GM12874 (cell line): ENCODE data around the gene CIT.

Source experiments
- TF ChIP-seq, protein P1 (sequence below): IDR thresholded peaks from 2 replicates; pipeline ENCODE4 v1.5.1; 2011; ENCODE audit warnings: low read depth, mild to moderate bottlenecking, control low read depth, low read length, moderate library complexity; ENCODE audit not compliant: insufficient read depth

CIT gene

DNA sequence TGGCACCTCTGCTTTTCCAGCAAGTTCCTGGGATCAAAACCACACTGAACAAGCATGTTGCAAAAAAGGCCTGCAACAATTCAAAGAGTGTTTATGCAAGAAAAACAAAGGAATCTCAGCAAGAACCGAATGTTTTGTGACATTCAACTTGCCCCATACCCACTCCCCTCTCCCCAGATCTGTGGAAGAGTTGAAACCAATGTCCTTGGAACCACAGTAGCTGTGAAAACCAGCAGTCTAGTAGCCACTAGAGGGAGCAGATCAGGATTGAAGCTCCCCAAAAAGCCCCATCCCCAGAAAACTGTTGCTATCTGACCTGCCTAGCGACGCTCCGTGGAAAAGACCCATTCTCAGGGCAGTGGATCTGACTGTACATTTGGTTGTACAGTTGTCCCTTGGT, 182.1 kb downstream of the CIT start:
- TF ChIP-seq, protein P1, sequence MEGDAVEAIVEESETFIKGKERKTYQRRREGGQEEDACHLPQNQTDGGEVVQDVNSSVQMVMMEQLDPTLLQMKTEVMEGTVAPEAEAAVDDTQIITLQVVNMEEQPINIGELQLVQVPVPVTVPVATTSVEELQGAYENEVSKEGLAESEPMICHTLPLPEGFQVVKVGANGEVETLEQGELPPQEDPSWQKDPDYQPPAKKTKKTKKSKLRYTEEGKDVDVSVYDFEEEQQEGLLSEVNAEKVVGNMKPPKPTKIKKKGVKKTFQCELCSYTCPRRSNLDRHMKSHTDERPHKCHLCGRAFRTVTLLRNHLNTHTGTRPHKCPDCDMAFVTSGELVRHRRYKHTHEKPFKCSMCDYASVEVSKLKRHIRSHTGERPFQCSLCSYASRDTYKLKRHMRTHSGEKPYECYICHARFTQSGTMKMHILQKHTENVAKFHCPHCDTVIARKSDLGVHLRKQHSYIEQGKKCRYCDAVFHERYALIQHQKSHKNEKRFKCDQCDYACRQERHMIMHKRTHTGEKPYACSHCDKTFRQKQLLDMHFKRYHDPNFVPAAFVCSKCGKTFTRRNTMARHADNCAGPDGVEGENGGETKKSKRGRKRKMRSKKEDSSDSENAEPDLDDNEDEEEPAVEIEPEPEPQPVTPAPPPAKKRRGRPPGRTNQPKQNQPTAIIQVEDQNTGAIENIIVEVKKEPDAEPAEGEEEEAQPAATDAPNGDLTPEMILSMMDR, result peak; percentile 50

DNA sequence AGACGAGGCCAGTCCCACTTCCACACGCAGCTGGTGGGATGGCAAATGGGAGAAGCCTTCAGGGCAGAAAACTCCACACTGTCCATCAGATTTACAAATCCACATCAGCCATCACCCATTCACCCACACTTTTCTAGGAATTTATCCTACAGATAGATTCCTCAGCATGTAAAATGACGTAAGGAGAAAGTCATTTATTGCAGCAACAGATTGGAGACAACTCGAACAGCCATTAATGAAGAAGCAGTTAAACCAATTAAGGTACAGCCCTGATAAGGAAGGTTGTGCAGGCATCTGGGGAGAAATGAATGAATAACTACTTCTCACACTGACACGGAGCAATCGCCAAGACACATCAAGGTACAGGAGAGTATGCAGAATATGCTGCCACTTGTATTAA, 183.0 kb downstream of the CIT start:
- TF ChIP-seq, protein P1, result no peak

DNA sequence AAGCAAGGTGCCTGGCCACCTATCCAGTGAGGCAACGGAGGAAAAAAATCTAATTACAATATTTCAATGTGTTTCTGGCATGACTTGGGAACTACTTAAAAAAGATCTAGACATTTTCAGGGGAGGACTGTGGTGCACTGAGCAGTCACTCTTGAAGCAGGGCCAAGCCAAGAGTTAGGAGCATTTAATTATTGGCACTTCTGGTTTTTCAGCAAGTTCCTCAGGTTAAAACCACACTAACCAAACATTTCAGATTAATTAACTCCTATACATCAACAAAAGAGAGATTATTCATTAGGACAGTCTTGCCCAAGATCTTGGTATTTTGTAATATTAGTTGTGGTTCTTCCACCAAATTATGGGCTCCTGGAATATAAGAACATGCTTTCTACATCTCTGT, 183.6 kb downstream of the CIT start:
- TF ChIP-seq, protein P1, result no peak

DNA sequence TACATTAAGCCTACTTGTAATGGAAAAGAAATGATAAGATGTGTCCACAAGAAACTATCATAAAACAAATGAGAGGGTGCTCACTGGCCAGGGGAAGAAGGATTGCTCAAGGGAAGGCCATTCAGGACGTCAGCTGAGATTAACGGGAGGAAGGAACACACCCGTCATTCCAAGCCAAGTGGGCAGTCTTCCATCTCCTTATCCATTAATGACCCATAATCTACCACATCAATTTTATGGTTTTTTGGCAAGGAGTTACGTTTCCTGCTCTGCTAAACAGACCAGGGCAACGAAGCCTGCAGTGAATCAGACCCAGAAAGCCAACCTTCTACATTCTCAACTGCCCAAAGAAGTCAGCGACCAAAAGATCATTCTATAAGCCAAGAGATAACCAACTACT, 184.1 kb downstream of the CIT start:
- TF ChIP-seq, protein P1, result no peak

DNA sequence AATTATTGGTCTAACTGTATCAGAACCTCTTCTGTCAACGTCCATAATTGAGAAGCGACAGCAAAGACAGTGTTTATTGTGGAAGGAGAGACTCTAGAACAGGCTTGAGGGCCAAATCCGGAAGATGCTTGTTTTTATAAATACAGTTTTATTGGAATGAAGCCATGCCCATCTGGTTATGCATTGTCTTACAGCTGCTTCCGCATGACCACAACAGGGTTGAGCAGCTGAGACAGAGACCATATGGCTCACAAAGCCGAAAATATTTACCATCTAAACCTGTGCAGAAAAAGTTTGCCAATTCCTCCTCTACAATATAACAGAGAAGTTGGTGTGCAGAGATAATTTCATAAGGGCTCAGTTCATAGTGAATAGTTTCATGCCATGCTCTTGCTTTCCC, 184.7 kb downstream of the CIT start:
- TF ChIP-seq, protein P1, result no peak

DNA sequence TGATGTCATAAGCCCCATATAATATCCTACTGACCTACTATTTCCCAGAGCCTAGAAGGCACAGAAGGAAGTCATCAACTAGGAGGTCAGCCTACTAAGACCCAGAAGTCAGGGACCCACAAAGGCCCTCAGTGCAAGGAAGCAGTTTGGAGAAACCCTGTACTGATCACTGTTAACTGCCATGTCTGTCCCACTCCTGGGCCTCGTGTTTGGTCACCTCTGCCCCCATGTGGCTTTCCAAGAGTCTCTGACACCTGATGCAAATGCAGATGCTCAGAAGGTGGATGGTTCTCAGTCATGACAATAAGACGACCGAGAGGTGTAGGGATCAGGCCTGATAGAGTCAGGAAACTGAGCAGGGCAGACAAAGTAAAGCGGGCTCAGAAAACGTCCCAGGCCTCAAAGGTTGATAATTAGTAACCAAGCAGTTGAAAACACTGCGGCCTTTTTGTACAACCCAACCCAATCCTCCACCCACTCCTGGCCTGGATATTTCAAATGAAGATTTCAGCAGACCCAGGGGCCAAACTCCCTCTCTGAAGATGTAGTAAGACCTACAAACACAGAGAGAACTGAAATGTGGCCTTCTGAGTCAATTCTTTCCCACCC, 185.8 kb downstream of the CIT start:
- TF ChIP-seq, protein P1, result no peak

DNA sequence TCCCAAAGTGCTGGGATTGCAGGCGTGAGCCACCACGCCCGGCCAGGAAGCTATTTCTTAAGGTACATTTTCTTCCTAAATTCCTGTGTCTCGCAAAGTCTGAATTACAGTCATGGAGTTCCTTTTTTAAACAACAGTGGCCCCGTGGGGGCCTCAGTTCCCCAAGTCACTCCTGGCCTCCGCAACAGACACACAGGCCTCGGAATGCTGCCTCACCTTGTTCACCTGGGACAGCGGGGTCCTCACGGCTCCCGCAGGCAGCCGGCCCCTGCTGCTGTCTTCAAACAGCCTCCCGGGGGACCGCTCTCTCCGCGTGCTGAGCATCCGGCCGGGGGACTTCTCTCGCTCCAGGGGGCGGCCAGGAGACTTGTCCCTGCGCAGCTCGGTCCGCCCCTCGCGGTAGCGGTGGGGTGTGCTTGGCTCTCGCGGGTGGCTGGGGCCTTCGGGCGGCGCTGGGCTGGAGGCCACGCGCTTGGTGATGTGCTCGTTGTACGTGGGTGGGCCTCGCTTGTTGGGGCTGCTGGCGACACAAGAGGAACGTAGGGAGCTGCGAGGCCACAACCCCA, 187.1 kb downstream of the CIT start:
- TF ChIP-seq, protein P1, result no peak
